ENCODE measurements around the gene CRIM1.

DNA sequence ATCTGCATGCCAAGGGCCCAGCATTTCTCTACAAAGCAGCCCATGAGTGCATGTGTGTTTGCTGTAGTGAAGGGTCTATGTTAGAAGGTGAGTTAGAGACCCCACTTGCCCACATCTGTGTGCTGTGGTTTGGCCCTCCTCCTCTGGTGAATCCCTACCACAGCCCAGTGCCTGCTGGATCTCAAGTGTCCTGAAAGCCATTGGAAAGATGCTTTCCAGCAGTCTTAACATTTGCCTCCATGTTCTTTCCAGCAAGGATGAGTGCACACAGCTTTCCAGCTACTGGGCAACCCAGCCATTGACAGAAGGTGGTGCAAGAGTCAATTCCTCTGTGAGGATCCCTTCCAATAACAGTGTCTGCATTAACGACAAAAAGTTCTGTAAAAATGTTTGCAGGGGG is 13.6 kb downstream of the CRIM1 start:
- TF ChIP-seq POLR2A (IDR thresholded peaks at IDR 0.05) = no peak
- TF ChIP-seq POLR2AphosphoS5 (IDR thresholded peaks at IDR 0.05) = no peak
- TF ChIP-seq, protein P1, sequence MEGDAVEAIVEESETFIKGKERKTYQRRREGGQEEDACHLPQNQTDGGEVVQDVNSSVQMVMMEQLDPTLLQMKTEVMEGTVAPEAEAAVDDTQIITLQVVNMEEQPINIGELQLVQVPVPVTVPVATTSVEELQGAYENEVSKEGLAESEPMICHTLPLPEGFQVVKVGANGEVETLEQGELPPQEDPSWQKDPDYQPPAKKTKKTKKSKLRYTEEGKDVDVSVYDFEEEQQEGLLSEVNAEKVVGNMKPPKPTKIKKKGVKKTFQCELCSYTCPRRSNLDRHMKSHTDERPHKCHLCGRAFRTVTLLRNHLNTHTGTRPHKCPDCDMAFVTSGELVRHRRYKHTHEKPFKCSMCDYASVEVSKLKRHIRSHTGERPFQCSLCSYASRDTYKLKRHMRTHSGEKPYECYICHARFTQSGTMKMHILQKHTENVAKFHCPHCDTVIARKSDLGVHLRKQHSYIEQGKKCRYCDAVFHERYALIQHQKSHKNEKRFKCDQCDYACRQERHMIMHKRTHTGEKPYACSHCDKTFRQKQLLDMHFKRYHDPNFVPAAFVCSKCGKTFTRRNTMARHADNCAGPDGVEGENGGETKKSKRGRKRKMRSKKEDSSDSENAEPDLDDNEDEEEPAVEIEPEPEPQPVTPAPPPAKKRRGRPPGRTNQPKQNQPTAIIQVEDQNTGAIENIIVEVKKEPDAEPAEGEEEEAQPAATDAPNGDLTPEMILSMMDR (IDR thresholded peaks at IDR 0.05) = no peak
- TF ChIP-seq EP300 (IDR thresholded peaks at IDR 0.05) = no peak

Data from suprapubic skin (tissue), 4 donors.